Smooth muscle cell (in vitro differentiated cells): Measurements from ENCODE around the gene PCMTD2. TPM values are rescaled to one million over a fixed set of nuclear protein-coding genes. Genes with fewer than 3 reads are reported as not detected.

Experiments
- DNase-seq: peaks from one replicate; lab custom pipeline; 2025; ENCODE audit not compliant: unreplicated experiment; lab: John Stamatoyannopoulos, UW
- H2AFZ ChIP-seq: fragments of 200-600 bp; sonication (generic); 2 replicates; pipeline ENCODE4 v1.6.0; 2016; ENCODE audit warnings: antibody characterized with exemption, low read depth, mild to moderate bottlenecking
- H3F3A ChIP-seq: fragments of 200-600 bp; sonication (generic); 2 replicates; pipeline ENCODE4 v1.6.0; 2017; ENCODE audit warnings: antibody characterized with exemption, low read depth
- H3K27ac ChIP-seq: fragments of 200-600 bp; sonication (generic); 2 replicates; pipeline ENCODE4 v1.5.1; 2016; ENCODE audit warnings: low read depth, mild to moderate bottlenecking
- H3K27me3 ChIP-seq: fragments of 200-600 bp; sonication (generic); 2 replicates; pipeline ENCODE4 v1.6.1; 2016; ENCODE audit warnings: low read depth, mild to moderate bottlenecking
- H3K36me3 ChIP-seq: fragments of 200-600 bp; sonication (generic); 2 replicates; pipeline ENCODE4 v1.5.1; 2016; ENCODE audit warnings: low read depth
- H3K4me1 ChIP-seq: fragments of 200-600 bp; sonication (generic); 2 replicates; pipeline ENCODE4 v1.5.1; 2016; ENCODE audit warnings: low read depth
- H3K4me2 ChIP-seq: fragments of 200-600 bp; sonication (generic); 2 replicates; pipeline ENCODE4 v1.6.0; 2016; ENCODE audit warnings: mild to moderate bottlenecking
- H3K4me3 ChIP-seq: fragments of 200-600 bp; sonication (generic); 2 replicates; pipeline ENCODE4 v1.5.1; 2016; ENCODE audit warnings: mild to moderate bottlenecking
- H3K79me2 ChIP-seq: fragments of 200-600 bp; sonication (generic); 2 replicates; pipeline ENCODE4 v1.6.0; 2016; ENCODE audit warnings: low read depth, mild to moderate bottlenecking
- H3K9ac ChIP-seq: fragments of 200-600 bp; sonication (generic); 2 replicates; pipeline ENCODE4 v1.6.0; 2016; ENCODE audit warnings: low read depth
- H3K9me3 ChIP-seq: fragments of 200-600 bp; sonication (generic); replicated peaks from 2 replicates; pipeline ENCODE4 v1.5.1; 2016; ENCODE audit warnings: low read depth
- H4K20me1 ChIP-seq: fragments of 200-600 bp; sonication (generic); 2 replicates; pipeline ENCODE4 v1.6.0; 2016; ENCODE audit warnings: low read depth
- WGBS: methylation state at CpG from one replicate; pipeline ENCODE4 v1.1.7; 2016; ENCODE audit warnings: low lambda C conversion rate; 5-methylcytosine and 5-hydroxymethylcytosine counted together
- polyA plus RNA-seq: library from polyadenylated mRNA; unstranded; fragments of >200 nt; fragmentation: Nextera tagmentation; extraction: Ambion mirVana; gene quantifications from 2 replicates; pipeline ENCODE4 v1.2.1, GENCODE V29; 2016
- total RNA-seq: library from RNA; depleted of rRNA; stranded (reverse); fragments of >200 nt; gene quantifications from 2 replicates; pipeline ENCODE4 v1.2.3, GENCODE V29; 2014
- TF ChIP-seq, protein P1 (sequence below): fragments of 200-600 bp; sonication (generic); IDR thresholded peaks from 2 replicates; pipeline ENCODE4 v1.5.1; 2017; ENCODE audit warnings: borderline replicate concordance, mild to moderate bottlenecking, antibody characterized with exemption; ENCODE audit not compliant: insufficient read depth, poor library complexity, severe bottlenecking

The PCMTD2 gene
- total and polyA plus RNA-seq, 2 experiments from 2014 or later: 15.4 to 74.9 TPM

DNA sequence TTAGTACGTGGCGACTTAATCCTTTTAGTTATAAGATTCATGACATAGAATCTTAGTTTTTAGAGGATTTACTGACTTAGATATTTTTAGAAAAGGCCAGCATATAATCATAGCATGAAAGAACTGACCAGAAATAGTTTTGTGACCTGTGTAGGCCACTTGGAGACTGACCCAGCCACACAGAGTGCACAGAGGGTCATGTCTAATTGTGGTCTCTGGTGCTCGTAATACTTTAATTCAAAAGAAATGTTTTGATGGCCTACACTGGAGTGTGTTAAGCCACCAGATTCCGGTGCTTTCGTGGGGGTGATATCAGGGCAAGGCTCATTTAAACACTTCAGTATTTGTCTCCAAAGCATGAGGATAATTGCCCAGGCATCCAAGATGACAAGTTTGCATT is 11.4 kb downstream of the PCMTD2 start:
- no peak overlapping the region for H3K27ac ChIP-seq
- no peak overlapping the region for H3K4me2 ChIP-seq
- no peaks in the 10 kb centered on the region for H3F3A ChIP-seq
- no peak overlapping the region for H2AFZ ChIP-seq
- H3K27me3 ChIP-seq: no peaks in the 10 kb centered on the region
- H3K79me2 ChIP-seq: peaks cover 4% of the 10 kb centered on the region
- no peaks in the 10 kb centered on the region for H3K36me3 ChIP-seq
- WGBS: 40% methylated on average over 5 of the region's 5 CpGs
- H3K9me3 ChIP-seq: no peaks in the 10 kb centered on the region
- H3K4me1 ChIP-seq: peaks cover 15% of the 10 kb centered on the region
- no peak overlapping the region for H3K9ac ChIP-seq
- peaks cover 50% of the 10 kb centered on the region for H4K20me1 ChIP-seq
- DNase-seq: no peak
- TF ChIP-seq, protein P1, sequence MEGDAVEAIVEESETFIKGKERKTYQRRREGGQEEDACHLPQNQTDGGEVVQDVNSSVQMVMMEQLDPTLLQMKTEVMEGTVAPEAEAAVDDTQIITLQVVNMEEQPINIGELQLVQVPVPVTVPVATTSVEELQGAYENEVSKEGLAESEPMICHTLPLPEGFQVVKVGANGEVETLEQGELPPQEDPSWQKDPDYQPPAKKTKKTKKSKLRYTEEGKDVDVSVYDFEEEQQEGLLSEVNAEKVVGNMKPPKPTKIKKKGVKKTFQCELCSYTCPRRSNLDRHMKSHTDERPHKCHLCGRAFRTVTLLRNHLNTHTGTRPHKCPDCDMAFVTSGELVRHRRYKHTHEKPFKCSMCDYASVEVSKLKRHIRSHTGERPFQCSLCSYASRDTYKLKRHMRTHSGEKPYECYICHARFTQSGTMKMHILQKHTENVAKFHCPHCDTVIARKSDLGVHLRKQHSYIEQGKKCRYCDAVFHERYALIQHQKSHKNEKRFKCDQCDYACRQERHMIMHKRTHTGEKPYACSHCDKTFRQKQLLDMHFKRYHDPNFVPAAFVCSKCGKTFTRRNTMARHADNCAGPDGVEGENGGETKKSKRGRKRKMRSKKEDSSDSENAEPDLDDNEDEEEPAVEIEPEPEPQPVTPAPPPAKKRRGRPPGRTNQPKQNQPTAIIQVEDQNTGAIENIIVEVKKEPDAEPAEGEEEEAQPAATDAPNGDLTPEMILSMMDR: no peak
- no peak overlapping the region for H3K4me3 ChIP-seq

DNA sequence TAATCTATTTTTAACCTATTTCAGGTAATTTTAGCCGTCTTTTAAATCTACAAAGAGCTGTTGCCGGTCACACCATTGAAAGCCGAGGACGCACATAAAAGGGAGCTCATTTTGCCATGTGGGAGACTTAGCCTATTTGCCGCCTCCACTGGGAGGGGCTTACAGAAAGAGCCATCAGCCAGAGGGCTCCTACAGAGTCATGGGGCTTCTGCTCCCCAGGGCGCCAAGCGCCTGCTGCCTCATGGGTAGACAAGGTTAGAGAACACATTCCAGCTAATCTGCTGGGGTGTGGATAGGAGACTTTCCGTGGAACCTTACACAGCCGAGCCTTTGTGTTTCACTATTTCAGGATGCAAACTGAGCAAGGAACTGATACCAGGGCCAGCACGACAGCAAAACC is 12.6 kb downstream of the PCMTD2 start:
- Histone ChIP-seq H2AFZ (no peak overlapping the region), H3K4me2 (no peak overlapping the region), H3K4me1 (peaks cover 15% of the 10 kb centered on the region), H3K27me3 (no peaks in the 10 kb centered on the region), H4K20me1 (peaks cover 56% of the 10 kb centered on the region), H3K9me3 (no peaks in the 10 kb centered on the region), H3F3A (no peaks in the 10 kb centered on the region), H3K9ac (no peak overlapping the region), H3K4me3 (no peak overlapping the region), H3K79me2 (peaks cover 4% of the 10 kb centered on the region), H3K27ac (no peak overlapping the region), H3K36me3 (no peaks in the 10 kb centered on the region)
- TF ChIP-seq, protein P1: no peak
- WGBS: 93% methylated on average over 10 of the region's 10 CpGs
- DNase-seq: no peak

DNA sequence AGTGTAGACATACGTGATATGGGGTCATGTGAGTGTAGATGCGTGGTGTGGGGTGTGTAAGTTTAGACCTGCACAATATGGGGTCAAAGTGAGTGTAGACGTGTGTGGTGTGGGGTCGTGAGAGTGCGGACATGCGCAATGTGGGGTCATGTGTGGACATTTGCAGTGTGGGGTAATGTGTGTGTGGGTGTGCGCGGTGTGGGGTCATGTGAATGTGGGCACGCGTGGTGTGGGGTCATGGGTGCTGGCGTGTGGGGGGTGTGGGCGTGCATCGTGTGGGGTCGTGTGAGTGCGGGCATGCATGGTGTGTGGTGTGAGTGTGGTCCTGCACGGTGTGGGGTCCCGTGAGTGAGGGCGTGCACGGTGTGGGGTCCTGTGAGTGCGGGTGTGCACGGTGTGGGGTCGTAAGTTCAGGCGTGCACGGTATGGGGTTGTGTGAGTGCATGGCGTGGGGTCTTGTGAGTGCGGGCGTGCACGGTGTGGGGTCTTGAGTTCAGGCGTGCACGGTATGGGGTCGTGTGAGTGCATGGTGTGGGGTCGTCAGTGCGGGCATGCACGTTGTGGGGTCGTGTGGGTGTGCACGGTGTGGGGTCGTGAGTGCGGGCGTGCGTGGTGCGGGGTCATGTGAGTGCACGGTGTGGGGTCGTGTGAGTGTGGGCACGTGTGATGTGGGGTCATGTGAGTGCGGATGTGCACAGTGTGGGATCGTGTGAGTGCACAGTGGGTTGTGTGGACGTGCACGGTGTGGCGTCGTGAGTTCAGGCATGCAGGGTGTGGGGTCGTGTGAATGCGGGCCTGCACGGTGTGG is 14.3 kb downstream of the PCMTD2 start:
- Histone ChIP-seq H2AFZ (no peak overlapping the region), H3K27ac (no peak overlapping the region), H3K79me2 (peaks cover 4% of the 10 kb centered on the region), H3K4me3 (no peak overlapping the region), H3K36me3 (no peaks in the 10 kb centered on the region), H3K27me3 (no peaks in the 10 kb centered on the region), H3K4me2 (no peak overlapping the region), H4K20me1 (peaks cover 43% of the 10 kb centered on the region), H3F3A (peaks cover 13% of the 10 kb centered on the region), H3K4me1 (peaks cover 9% of the 10 kb centered on the region), H3K9me3 (no peaks in the 10 kb centered on the region), H3K9ac (no peak overlapping the region)
- DNase-seq: no peak
- TF ChIP-seq, protein P1: no peak
- 97% methylated on average over 29 of the region's 53 CpGs for WGBS

DNA sequence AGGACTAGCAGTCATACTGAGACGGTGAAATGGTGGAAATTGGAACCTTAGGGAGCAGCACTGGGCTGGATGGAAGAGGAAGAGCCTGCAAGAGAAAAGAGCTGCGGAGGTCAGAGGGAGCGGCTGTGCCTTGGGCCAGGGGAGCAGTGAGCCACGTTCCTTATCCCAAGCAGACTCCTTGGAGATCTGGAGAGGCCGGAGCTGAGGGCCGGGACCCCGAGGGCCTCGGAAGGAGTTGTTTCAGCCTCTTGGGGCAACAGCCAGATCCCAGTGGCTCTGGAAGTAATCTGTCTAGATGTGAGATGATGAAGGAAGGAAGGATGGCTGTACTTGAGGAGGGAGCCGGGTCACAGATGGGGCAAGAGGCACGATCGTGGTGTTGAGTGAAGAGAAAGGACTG is 16.1 kb downstream of the PCMTD2 start:
- Histone ChIP-seq H4K20me1 (peaks cover 32% of the 10 kb centered on the region), H3K27me3 (no peaks in the 10 kb centered on the region), H3K79me2 (peaks cover under 1% of the 10 kb centered on the region), H3K27ac (no peak overlapping the region), H3K9ac (no peak overlapping the region), H3K9me3 (no peaks in the 10 kb centered on the region), H2AFZ (no peak overlapping the region), H3F3A (peaks cover 21% of the 10 kb centered on the region), H3K4me3 (no peak overlapping the region), H3K36me3 (no peaks in the 10 kb centered on the region), H3K4me2 (no peak overlapping the region), H3K4me1 (peaks cover 14% of the 10 kb centered on the region)
- no peak for DNase-seq
- TF ChIP-seq, protein P1: no peak
- 98% methylated on average over 11 of the region's 11 CpGs for WGBS
